Measurements from ENCODE around the gene TIMM9.

- TF ChIP-seq, protein P1, sequence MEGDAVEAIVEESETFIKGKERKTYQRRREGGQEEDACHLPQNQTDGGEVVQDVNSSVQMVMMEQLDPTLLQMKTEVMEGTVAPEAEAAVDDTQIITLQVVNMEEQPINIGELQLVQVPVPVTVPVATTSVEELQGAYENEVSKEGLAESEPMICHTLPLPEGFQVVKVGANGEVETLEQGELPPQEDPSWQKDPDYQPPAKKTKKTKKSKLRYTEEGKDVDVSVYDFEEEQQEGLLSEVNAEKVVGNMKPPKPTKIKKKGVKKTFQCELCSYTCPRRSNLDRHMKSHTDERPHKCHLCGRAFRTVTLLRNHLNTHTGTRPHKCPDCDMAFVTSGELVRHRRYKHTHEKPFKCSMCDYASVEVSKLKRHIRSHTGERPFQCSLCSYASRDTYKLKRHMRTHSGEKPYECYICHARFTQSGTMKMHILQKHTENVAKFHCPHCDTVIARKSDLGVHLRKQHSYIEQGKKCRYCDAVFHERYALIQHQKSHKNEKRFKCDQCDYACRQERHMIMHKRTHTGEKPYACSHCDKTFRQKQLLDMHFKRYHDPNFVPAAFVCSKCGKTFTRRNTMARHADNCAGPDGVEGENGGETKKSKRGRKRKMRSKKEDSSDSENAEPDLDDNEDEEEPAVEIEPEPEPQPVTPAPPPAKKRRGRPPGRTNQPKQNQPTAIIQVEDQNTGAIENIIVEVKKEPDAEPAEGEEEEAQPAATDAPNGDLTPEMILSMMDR (IDR thresholded peaks at IDR 0.05): no peak
- TF ChIP-seq POLR2A (IDR thresholded peaks at IDR 0.05): no peak
Measured at GRCh38 chr14:58469309-58469708, 42.0 kb upstream of the TIMM9 start.

Measured in lower leg skin (tissue), 3 donors.